ENCODE measurements around the gene FAM43B. TPM values are rescaled to one million over a fixed set of nuclear protein-coding genes. Genes with fewer than 3 reads are reported as not detected.

Gene FAM43B
- total RNA-seq, 2 donors from 2014 or later: not detected

DNA sequence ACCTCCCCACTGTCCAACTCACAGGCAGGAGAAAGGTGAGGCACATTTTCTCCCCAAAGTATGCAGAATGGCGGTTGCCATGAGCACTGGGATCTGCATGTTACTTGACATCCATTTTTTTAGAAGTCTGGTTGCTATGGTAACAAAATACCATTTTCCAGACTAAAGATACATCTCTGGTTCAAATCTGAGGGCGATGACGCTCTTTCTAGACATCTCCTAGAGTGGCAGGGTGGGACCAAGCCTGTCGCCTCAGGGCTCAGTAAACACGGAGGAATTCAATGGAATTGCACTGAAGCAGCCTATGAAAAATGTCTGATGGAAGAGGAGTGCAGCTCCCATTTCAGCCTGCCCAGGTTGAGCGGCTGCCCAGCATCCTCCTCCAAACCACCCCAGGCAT, 21.5 kb upstream of the FAM43B start:
- DNase-seq (no peak), ATAC-seq (replicated peaks in 1 of 2) (no peak)
- Mint-ChIP-seq H3K27me3 (ENCODE audit: low read depth) (peaks cover 49% of the 10 kb centered on the region), H3K36me3 (ENCODE audit: insufficient read depth in 2 of 2) (no peaks in the 10 kb centered on the region), H3K4me1 (ENCODE audit: low read depth) (no peaks in the 10 kb centered on the region), H3K9me3 (no peaks in the 10 kb centered on the region), H3K4me3 (no peak overlapping the region), H3K27ac (no peak overlapping the region)

DNA sequence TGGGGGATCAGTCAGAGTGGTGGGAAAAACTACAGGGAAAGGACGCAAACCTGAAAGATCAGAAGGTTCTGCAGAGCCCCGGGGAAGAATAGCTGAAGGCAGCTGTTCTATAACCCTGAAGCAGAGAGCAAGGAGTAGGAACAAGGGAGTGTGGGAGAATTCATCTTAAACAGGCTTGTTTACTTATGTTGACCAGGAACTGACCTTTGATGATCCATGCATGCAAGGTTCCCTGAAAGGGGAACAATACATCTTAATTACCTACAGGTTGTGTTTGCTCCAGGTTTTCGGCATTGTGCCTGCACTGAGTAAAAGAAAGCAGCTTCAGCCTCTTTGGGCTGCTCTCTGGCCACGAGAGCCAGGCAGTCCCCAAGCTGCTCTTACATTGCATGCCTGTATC, 18.7 kb upstream of the FAM43B start:
- ATAC-seq (replicated peaks in 1 of 2): no peak
- peaks cover 56% of the 10 kb centered on the region for H3K27me3 Mint-ChIP-seq (ENCODE audit: low read depth)
- no peak overlapping the region for H3K27ac Mint-ChIP-seq

DNA sequence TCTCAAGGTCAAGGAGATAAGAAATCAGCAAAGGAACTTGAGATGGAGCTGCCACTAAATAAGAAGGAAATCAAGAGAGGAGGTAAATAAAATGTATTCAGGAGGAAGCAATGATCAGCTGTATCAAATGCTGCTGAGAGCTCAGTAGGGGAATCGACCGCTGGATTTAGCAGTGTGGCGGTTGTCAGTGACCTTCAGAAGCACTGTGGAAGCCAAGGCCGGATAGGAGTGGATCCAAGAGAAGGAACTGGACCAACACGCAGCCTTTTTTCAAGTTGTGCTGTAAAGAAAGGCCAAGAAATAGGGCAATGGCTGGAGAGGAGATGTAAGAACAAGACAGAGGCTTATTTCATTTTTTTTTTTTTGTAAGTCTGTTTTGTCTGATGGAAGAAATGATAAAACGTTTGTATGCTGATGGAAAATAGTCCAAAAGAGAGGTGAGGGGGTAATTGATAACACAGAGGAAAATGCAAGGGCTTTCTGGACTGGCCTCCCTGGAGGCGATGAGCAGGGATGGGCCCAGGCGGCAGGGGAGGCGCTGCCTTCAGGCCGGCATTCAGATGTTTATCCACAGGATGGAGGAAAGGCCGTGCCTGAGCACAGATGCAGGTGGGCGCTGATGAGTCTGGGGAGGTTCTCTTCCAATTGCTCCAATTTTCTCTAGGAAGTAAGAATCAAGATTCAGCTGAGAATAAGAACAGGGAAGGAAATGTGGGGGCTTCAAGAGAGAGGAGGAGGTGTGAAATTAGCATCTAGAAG, 17.5 kb upstream of the FAM43B start:
- H3K27me3 Mint-ChIP-seq (ENCODE audit: low read depth): peaks cover 61% of the 10 kb centered on the region
- no peaks in the 10 kb centered on the region for H3K36me3 Mint-ChIP-seq (ENCODE audit: insufficient read depth in 2 of 2)
- H3K4me1 Mint-ChIP-seq (ENCODE audit: low read depth): no peaks in the 10 kb centered on the region
- no peak for DNase-seq
- no peak overlapping the region for H3K27ac Mint-ChIP-seq
- no peak overlapping the region for H3K4me3 Mint-ChIP-seq
- no peak for ATAC-seq (replicated peaks in 1 of 2)
- no peaks in the 10 kb centered on the region for H3K9me3 Mint-ChIP-seq

More for the DNA sequence above, 18.7 kb upstream of the FAM43B start:
- no peaks in the 10 kb centered on the region for H3K4me1 Mint-ChIP-seq (ENCODE audit: low read depth)
- no peaks in the 10 kb centered on the region for H3K36me3 Mint-ChIP-seq (ENCODE audit: insufficient read depth in 2 of 2)
- H3K9me3 Mint-ChIP-seq: no peaks in the 10 kb centered on the region
- no peak overlapping the region for H3K4me3 Mint-ChIP-seq
- no peak for DNase-seq

DNA sequence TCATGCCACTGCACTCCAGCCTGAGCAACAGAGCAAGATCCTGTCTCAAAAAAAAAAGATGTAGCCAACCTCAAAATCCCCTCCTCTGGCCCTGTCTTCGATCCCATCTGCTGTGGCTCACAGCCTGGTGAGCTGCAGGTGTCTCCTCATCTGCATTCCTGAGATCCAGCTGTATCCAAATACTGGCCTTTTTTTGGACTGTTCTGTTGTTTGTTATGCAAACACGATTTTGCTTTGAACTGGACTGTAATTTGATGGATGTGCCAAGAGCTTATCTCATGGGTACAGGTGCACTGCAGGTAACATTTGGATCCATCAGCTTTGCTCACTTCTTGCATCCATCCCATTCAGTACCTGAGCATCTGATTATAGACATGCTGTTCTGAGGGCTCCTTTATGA, 14.1 kb upstream of the FAM43B start:
- Mint-ChIP-seq H3K27me3 (ENCODE audit: low read depth) (peaks cover 71% of the 10 kb centered on the region), H3K27ac (no peak overlapping the region), H3K36me3 (ENCODE audit: insufficient read depth in 2 of 2) (no peaks in the 10 kb centered on the region), H3K4me3 (no peak overlapping the region), H3K9me3 (no peaks in the 10 kb centered on the region), H3K4me1 (ENCODE audit: low read depth) (no peaks in the 10 kb centered on the region)
- ATAC-seq (replicated peaks in 1 of 2): no peak
- DNase-seq: no peak

DNA sequence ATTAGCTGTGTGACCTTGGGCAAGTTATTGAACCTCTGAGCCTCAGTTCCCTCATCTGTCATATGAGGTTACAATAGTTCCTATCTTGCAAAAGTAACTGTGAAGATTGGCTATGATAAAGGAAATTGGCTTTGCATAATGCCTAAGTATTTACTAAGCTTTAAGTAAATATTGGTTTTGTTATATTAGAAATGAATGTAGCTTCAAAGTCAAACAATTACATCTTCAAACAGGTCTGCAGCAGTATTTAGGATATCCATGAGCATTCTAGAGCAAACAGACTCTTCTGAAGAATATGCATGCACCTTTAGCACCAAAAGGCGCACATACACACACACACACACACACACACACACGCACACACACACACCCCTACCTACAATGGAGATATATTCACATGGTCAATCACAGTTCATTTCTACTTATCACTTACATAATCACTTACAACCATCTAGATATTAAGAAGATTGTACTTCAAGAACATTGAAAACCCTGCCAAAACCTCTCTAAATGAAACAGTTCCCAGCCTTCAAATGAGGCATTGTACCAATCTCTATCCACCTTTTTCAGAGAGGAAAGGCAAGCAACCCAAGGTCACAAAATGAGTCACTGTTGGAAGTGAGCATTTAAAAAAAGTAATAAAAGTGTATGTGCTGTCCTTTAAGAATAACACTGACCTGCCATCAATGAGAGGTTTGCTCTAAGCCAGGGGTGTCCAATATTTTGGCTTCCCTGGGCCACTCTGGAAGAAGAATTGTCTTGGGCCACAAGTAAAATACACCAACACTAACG, 13.4 kb upstream of the FAM43B start:
- Mint-ChIP-seq H3K27ac (no peak overlapping the region), H3K9me3 (no peaks in the 10 kb centered on the region), H3K27me3 (ENCODE audit: low read depth) (peaks cover 66% of the 10 kb centered on the region), H3K36me3 (ENCODE audit: insufficient read depth in 2 of 2) (no peaks in the 10 kb centered on the region), H3K4me1 (ENCODE audit: low read depth) (no peaks in the 10 kb centered on the region), H3K4me3 (no peak overlapping the region)
- ATAC-seq (replicated peaks in 1 of 2): no peak
- DNase-seq: no peak

DNA sequence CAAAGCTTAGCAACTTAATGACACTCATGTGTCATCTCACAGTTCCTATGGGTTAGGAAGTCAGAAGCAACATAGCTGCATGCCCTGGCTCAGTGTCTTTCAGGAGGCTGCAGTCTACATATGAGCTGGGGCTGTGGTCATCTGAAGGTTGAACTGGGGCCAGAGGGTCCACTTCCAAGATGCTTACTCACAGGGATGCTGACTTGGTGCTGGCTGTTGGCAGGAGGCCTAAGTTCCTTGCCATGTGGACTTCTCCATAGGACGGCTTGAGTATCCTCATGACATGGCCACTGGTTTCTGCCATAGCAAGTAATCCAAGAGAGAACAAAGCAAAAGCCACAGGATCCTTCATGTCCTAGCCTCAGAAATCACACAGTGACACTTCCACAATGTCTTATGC, 12.1 kb upstream of the FAM43B start:
- ATAC-seq (replicated peaks in 1 of 2) (no peak), DNase-seq (no peak)
- peaks cover 66% of the 10 kb centered on the region for H3K27me3 Mint-ChIP-seq (ENCODE audit: low read depth)
- H3K4me3 Mint-ChIP-seq: no peak overlapping the region
- H3K9me3 Mint-ChIP-seq: no peaks in the 10 kb centered on the region
- no peaks in the 10 kb centered on the region for H3K36me3 Mint-ChIP-seq (ENCODE audit: insufficient read depth in 2 of 2)
- no peak overlapping the region for H3K27ac Mint-ChIP-seq
- H3K4me1 Mint-ChIP-seq (ENCODE audit: low read depth): no peaks in the 10 kb centered on the region

DNA sequence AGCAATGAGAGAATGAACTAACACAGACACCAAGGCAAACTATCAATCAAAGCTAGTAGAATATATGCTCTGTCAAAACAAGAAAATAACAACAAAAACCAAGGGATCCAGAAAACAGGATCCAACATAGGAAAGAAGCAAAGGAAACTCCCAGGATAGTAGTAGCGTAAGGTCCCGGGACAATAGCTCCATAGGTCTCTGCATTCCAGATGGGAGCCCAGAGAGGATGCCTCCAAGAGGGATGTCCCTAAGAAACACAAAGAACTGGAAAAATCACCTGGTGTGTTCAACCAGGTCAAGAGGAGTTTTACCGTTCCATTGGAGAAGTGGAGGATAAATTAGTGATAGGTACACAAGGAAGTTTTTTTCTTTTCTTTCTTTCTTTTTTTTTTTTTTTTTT, 5.7 kb upstream of the FAM43B start:
- Mint-ChIP-seq H3K27ac (no peak overlapping the region), H3K4me1 (ENCODE audit: low read depth) (no peaks in the 10 kb centered on the region), H3K36me3 (ENCODE audit: insufficient read depth in 2 of 2) (no peaks in the 10 kb centered on the region), H3K4me3 (no peak overlapping the region), H3K27me3 (ENCODE audit: low read depth) (peaks cover 50% of the 10 kb centered on the region), H3K9me3 (no peaks in the 10 kb centered on the region)
- DNase-seq: no peak
- no peak for ATAC-seq (replicated peaks in 1 of 2)

DNA sequence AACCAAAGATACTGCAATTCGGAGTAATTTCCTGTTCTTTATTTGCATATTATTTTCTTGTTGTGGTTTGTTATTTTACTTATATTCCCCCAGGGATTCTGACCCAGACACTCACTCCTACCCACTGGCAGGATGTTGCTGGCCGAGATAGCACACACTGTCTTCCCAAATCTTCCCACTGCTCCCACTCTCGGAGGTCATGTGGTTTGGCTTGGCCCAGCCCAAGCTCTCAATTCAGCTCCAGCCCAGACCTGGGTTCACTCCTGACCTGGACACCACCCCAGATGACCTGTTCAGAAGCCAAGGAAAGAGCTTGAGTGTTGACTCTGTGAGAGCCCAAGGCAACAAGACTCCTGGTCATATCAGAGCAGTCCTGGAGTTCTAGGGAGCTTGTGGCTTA, 1.2 kb upstream of the FAM43B start:
- Mint-ChIP-seq H3K4me3 (no peak overlapping the region), H3K27ac (no peak overlapping the region), H3K9me3 (no peaks in the 10 kb centered on the region), H3K36me3 (ENCODE audit: insufficient read depth in 2 of 2) (no peaks in the 10 kb centered on the region), H3K4me1 (ENCODE audit: low read depth) (no peaks in the 10 kb centered on the region), H3K27me3 (ENCODE audit: low read depth) (peaks cover 19% of the 10 kb centered on the region)
- DNase-seq (no peak), ATAC-seq (replicated peaks in 1 of 2) (no peak)

DNA sequence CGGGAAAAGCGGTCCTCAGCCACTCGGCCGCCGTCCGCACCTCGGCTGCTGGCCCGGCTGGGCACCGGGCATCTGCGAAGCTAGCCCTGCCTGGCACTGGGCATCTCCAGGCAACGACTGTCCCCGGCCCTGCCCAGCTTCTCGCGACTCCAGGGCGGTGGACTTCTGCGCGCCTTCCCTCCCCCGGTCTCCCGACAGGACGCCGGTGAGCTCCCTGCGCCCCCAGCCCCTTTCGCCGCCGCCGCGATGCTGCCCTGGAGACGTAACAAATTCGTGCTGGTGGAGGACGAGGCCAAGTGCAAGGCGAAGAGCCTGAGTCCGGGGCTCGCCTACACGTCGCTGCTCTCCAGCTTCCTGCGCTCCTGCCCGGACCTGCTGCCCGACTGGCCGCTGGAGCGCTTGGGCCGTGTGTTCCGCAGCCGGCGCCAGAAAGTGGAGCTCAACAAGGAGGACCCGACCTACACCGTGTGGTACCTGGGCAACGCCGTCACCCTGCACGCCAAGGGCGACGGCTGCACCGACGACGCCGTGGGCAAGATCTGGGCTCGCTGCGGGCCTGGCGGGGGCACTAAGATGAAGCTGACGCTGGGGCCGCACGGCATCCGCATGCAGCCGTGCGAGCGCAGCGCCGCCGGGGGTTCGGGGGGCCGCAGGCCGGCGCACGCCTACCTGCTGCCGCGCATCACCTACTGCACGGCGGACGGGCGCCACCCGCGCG, 514 bp downstream of the FAM43B start:
- Mint-ChIP-seq H3K4me1 (ENCODE audit: low read depth) (no peaks in the 10 kb centered on the region), H3K27me3 (ENCODE audit: low read depth) (peaks cover 12% of the 10 kb centered on the region)

DNA sequence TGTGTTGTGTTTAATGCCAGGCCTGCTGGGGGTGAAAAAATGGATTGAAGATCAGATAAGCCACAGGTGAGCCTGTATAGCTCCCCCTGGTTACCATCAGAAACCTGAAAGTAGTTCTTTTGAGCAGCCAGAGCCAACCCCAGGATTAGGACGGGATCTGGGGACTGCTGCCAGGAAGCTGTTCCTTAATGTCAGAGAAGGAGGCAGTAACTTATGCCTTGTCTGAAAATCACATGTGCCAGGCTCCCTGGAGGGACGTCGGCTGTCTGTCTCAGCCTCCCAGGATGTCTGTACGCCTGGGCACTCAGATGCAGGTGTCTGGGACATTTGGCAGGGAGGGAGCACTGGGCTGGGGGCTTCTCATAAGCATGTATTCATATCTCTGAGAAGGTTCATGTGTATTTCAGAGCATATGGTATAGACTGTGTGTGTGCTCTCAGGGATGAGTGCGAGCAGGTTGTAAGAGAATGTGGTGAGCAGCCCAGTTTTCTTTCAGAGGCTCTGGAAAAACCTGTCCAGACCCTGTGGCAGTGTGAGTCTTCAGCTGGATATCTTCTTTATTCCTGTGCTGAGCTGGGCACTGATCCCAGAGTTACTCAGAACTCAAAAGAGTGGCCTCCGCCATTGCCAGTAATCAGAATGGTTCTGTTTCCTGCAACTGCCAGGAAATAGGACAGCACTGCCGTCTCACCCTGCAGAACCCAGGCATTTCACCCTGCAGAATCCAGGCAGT, 2.8 kb downstream of the FAM43B start:
- ATAC-seq (replicated peaks in 1 of 2): no peak
- Mint-ChIP-seq H3K9me3 (no peaks in the 10 kb centered on the region), H3K27me3 (ENCODE audit: low read depth) (peaks cover 12% of the 10 kb centered on the region), H3K36me3 (ENCODE audit: insufficient read depth in 2 of 2) (no peaks in the 10 kb centered on the region), H3K4me1 (ENCODE audit: low read depth) (no peaks in the 10 kb centered on the region), H3K4me3 (no peak overlapping the region), H3K27ac (no peak overlapping the region)
- no peak for DNase-seq

More for the DNA sequence above, 514 bp downstream of the FAM43B start:
- no peaks in the 10 kb centered on the region for H3K9me3 Mint-ChIP-seq
- H3K4me3 Mint-ChIP-seq: no peak overlapping the region
- H3K36me3 Mint-ChIP-seq (ENCODE audit: insufficient read depth in 2 of 2): no peaks in the 10 kb centered on the region
- no peak for DNase-seq
- ATAC-seq (replicated peaks in 1 of 2): no peak
- no peak overlapping the region for H3K27ac Mint-ChIP-seq

DNA sequence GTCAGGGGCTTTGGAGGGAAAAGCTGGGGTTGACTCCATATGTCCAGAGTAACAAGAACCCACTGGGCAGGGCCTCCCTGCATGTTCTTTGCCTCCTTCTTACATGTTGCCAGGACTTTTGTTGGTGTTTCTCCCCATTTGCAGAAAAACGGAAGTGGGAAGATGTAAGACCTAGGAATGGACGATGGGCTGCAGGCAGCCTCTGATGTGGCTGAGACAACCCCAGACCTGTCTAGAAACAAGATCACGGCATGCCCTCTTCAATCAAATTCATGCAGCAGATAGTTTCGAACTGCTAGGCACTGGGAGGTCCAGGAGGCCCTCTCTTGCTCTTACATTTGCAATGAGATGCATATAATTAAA, 3.4 kb downstream of the FAM43B start:
- ATAC-seq (replicated peaks in 1 of 2): no peak

DNA sequence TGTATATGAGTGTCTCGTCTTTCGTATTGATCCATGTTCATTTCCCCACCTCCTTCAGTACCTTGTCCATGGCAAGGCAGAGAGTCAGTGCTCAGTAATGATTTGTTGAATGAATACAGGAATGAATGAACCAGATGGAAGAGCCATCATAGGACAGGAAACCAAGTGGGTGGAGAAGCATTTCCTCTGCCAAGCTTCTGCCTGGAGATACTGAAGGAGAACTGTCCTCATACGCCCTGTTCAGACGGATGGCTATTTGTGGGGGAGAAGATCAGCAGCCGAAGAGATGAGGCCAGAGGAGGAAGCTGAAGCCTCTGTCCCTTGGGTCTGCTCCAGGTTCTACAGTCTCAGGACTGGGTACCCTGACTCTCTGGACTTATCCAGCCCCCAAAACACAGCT, 5.8 kb downstream of the FAM43B start:
- H3K9me3 Mint-ChIP-seq: no peaks in the 10 kb centered on the region
- ATAC-seq (replicated peaks in 1 of 2) (no peak), DNase-seq (no peak)
- H3K36me3 Mint-ChIP-seq (ENCODE audit: insufficient read depth in 2 of 2): no peaks in the 10 kb centered on the region
- no peaks in the 10 kb centered on the region for H3K4me1 Mint-ChIP-seq (ENCODE audit: low read depth)
- H3K27me3 Mint-ChIP-seq (ENCODE audit: low read depth): peaks cover 13% of the 10 kb centered on the region
- no peak overlapping the region for H3K4me3 Mint-ChIP-seq
- H3K27ac Mint-ChIP-seq: no peak overlapping the region

More for the DNA sequence above, 3.4 kb downstream of the FAM43B start:
- H3K4me1 Mint-ChIP-seq (ENCODE audit: low read depth): no peaks in the 10 kb centered on the region
- no peaks in the 10 kb centered on the region for H3K36me3 Mint-ChIP-seq (ENCODE audit: insufficient read depth in 2 of 2)
- no peaks in the 10 kb centered on the region for H3K9me3 Mint-ChIP-seq
- peaks cover 14% of the 10 kb centered on the region for H3K27me3 Mint-ChIP-seq (ENCODE audit: low read depth)
- no peak overlapping the region for H3K27ac Mint-ChIP-seq
- DNase-seq: no peak
- H3K4me3 Mint-ChIP-seq: no peak overlapping the region

DNA sequence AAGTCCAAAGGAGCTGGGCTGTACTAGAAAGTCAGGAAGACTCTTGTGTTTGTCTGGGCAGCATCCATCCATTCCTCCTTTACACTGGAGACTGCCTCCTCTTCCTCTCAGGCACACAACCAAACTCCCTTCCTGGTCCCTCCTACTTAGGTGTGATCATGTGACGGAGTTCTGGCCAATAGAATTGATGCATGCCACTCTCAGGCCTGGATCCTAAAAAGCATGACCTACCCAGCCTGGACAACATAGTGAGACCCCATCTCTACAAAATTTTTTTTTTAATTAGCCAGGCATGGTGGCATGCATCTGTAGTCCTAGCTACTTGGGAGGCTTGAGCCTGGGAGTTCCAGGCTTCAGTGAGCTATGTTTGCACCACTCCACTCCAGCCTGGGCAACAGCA, 8.6 kb downstream of the FAM43B start:
- H3K27ac Mint-ChIP-seq: no peak overlapping the region
- no peaks in the 10 kb centered on the region for H3K9me3 Mint-ChIP-seq
- peaks cover 21% of the 10 kb centered on the region for H3K27me3 Mint-ChIP-seq (ENCODE audit: low read depth)
- DNase-seq (no peak), ATAC-seq (replicated peaks in 1 of 2) (no peak)
- no peaks in the 10 kb centered on the region for H3K36me3 Mint-ChIP-seq (ENCODE audit: insufficient read depth in 2 of 2)
- H3K4me3 Mint-ChIP-seq: no peak overlapping the region
- H3K4me1 Mint-ChIP-seq (ENCODE audit: low read depth): no peaks in the 10 kb centered on the region
